ENCODE data around the gene EPHA10. TPM values are rescaled to one million over a fixed set of nuclear protein-coding genes. Genes with fewer than 3 reads are reported as not detected.

The EPHA10 gene
- total RNA-seq, 2 experiments from 2014 or later: 0.48 to 0.92 TPM

DNA sequence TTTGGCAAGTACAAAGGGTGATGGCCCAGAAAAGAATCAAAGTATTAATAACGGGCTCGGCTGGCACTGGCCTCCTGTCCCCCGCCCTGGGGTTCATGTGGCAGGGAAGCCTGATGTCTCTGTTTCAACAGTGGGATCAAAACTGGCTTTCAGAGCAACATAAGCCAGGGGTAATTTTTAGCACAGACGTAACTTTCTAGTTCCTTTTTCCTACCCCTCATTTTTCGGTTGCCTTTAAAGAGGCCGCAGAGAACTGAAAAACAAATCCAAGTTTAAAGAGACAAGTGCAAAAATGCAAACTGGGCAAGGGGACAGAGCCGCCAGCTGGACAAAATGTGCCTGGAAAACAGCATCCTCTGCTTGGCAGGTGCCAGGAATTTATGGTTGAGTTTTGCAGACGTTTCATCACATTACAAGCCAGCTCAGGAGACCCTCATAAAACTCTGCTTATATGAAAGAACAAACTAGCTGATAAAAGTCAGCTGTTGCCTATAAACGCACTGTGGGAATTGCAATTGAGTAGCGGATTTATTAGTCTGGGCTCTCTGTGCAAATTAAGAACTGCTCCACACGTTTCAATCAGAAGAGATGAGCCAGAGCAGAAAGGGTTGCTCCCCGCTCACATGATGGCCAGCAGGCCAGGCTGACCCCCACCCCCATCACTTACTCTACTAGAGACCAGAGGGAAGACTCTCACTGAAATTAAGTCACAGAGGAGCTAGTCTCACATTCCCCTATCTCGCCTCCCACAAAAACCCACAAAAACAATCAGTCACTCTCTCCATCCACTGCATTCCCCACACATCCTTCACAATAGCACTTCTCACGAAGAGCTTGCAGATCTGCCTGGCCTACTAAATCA is 88.4 kb downstream of the EPHA10 start:
- ChIA-PET CTCF (interaction anchor here (1.1 to 16.2 kb wide), 2 partner anchors 75 to 189 kb away, joined by 3 to 220 read pairs; no protein-coding TSS in a partner anchor), POLR2A (interaction anchor here (0.7 kb wide), 1 partner anchor 24 kb away, joined by 3 read pairs; no protein-coding TSS in a partner anchor)
- H3K27ac Mint-ChIP-seq: no peak overlapping the region
- H3K4me3 Mint-ChIP-seq: no peak overlapping the region
- intact Hi-C loops (cut with micrococcal nuclease): no loop called here
- no peaks in the 10 kb centered on the region for H3K36me3 Mint-ChIP-seq
- H3K27me3 Mint-ChIP-seq: peaks cover 1% of the 10 kb centered on the region
- no peak for DNase-seq
- H3K9me3 Mint-ChIP-seq: no peaks in the 10 kb centered on the region
- H3K4me1 Mint-ChIP-seq (ENCODE audit: low read depth): peaks cover 20% of the 10 kb centered on the region

DNA sequence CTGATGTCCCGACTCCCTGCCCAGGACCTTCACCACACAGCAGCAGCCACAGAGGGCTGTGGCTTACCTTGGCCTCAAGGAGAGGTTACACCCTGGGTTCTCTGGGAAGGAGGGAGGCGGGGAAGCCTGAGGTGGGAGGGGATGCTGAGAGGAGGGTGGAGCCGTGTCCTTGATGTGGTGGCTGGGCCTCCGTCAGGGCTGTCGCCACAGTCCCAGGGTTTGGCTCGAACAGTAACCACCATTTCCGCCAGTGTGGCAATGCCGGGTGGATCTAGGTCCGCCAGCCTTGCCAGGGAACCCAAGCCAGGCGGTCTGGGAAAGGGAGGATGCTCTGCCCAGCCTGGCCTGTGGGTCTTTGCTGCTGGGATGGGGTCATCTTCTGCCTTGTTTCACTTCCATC is 91.0 kb downstream of the EPHA10 start:
- intact Hi-C loops (cut with micrococcal nuclease): no loop called here
- H3K27me3 Mint-ChIP-seq: peaks cover 5% of the 10 kb centered on the region
- no peaks in the 10 kb centered on the region for H3K36me3 Mint-ChIP-seq
- POLR2A ChIA-PET: interaction anchor here (1.2 kb wide), 1 partner anchor 9 kb away, joined by 5 read pairs; no protein-coding TSS in a partner anchor
- no peaks in the 10 kb centered on the region for H3K9me3 Mint-ChIP-seq
- peak; percentile 85 for DNase-seq
- CTCF ChIA-PET: interaction anchor here (0.7 to 16.2 kb wide), 4 partner anchors 9 to 72 kb away, joined by 3 to 220 read pairs (median 9); no protein-coding TSS in a partner anchor
- no peak overlapping the region for H3K27ac Mint-ChIP-seq
- peaks cover 20% of the 10 kb centered on the region for H3K4me1 Mint-ChIP-seq (ENCODE audit: low read depth)
- peak overlapping the region; percentile 16 for H3K4me3 Mint-ChIP-seq

DNA sequence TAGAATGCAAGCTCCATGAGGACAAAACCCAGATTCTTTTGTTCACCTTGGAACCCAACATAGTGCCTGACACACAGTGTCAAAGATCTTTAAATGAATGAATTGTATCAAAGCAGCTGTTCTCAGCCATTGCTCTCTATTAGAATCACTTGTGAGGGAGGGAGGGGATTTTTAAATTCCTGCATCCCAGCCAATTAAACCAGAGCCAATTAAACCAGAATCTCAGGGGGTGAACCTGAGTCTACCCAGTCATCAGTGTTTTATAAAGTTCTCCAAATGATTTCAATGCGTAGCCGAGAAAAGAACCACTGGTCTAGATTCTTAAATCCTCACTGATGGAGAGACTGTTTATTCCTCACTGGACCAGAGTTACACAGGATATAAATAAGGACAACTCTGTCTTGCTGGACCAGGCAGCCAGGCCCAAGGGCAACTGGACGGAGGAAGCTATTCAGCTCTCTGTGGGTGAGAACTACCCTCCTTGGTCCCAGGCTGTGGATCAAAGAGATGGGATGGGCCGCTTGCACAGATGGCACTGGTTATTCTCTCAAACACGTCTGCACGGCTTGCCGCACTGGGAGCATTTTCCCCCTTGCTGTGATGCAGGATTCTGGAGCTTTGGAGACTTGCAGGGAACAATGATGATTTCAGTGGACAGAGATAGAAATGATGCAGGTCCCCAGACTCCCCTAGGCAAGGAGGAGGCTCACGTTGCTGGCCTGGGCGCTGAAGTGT is 92.6 kb downstream of the EPHA10 start:
- no peak for DNase-seq
- H3K9me3 Mint-ChIP-seq: no peaks in the 10 kb centered on the region
- ChIA-PET POLR2A (no interaction called here), CTCF (interaction anchor here (16.2 kb wide), 1 partner anchor 70 kb away, joined by 220 read pairs; no protein-coding TSS in a partner anchor)
- peaks cover 20% of the 10 kb centered on the region for H3K4me1 Mint-ChIP-seq (ENCODE audit: low read depth)
- intact Hi-C loops (cut with micrococcal nuclease): no loop called here
- no peak overlapping the region for H3K4me3 Mint-ChIP-seq
- no peaks in the 10 kb centered on the region for H3K36me3 Mint-ChIP-seq
- no peak overlapping the region for H3K27ac Mint-ChIP-seq
- H3K27me3 Mint-ChIP-seq: peaks cover 5% of the 10 kb centered on the region

- H3K27ac Mint-ChIP-seq: no peak overlapping the region
- peaks cover 5% of the 10 kb centered on the region for H3K27me3 Mint-ChIP-seq
- H3K9me3 Mint-ChIP-seq: no peaks in the 10 kb centered on the region
- H3K4me3 Mint-ChIP-seq: no peak overlapping the region
- peaks cover 16% of the 10 kb centered on the region for H3K4me1 Mint-ChIP-seq (ENCODE audit: low read depth)
- DNase-seq: no peak
- intact Hi-C loops (cut with micrococcal nuclease): no loop called here
- no peaks in the 10 kb centered on the region for H3K36me3 Mint-ChIP-seq
- ChIA-PET CTCF (interaction anchor here (16.2 kb wide), 1 partner anchor 69 kb away, joined by 220 read pairs; no protein-coding TSS in a partner anchor), POLR2A (no interaction called here)
These were observed 93.7 kb downstream of the EPHA10 start for GRCh38 chr1:37671261-37671660.

- POLR2A ChIA-PET: no interaction called here
- no peak overlapping the region for H3K27ac Mint-ChIP-seq
- H3K36me3 Mint-ChIP-seq: no peaks in the 10 kb centered on the region
- CTCF ChIA-PET: interaction anchor here (16.2 kb wide), 1 partner anchor 68 kb away, joined by 220 read pairs; no protein-coding TSS in a partner anchor
- peaks cover 9% of the 10 kb centered on the region for H3K27me3 Mint-ChIP-seq
- no peaks in the 10 kb centered on the region for H3K9me3 Mint-ChIP-seq
- intact Hi-C loops (cut with micrococcal nuclease): no loop called here
- no peak for DNase-seq
- peaks cover 15% of the 10 kb centered on the region for H3K4me1 Mint-ChIP-seq (ENCODE audit: low read depth)
- H3K4me3 Mint-ChIP-seq: no peak overlapping the region
These were observed 94.8 kb downstream of the EPHA10 start for GRCh38 chr1:37670133-37670532.

DNA sequence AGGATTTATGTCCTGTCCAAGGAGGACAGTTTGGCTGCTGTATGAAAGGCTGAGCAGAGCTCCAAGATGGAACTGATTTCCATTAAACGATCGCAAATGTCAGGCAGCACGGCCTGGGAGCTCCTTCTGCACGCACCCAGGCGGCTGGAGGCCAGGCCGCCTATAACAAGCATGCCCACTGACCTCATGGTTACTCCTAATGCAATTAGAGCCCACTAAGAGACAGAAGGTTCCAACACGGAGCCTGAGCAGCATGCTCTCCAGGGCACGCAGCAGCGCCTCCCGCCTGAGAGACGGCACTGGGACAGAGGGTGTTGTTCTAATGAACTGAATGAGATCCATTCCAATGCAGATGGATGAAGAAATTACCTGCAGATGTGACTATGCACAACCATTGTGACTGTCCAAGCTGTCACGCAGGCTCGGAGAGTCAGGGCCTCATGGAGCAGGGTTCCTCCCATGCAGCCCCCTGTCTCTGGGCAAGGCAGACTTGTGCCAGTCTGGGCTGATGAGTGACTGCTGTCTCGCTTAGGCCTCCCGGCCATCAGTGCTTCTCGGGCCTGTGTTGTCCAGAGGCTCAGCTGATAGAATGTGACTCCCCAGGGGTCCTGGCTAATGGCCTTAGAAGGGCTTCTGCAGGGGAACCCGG is 97.8 kb downstream of the EPHA10 start:
- no peak overlapping the region for H3K4me3 Mint-ChIP-seq
- no peak overlapping the region for H3K27ac Mint-ChIP-seq
- ChIA-PET POLR2A (interaction anchor here (0.6 kb wide), 1 partner anchor 135 kb away, joined by 3 read pairs; no protein-coding TSS in a partner anchor), CTCF (interaction anchor here (0.9 to 1.1 kb wide), 2 partner anchors 8 to 63 kb away, joined by 3 read pairs; no protein-coding TSS in a partner anchor)
- intact Hi-C loops (cut with micrococcal nuclease): no loop called here
- H3K27me3 Mint-ChIP-seq: peaks cover 9% of the 10 kb centered on the region
- no peaks in the 10 kb centered on the region for H3K36me3 Mint-ChIP-seq
- DNase-seq: no peak
- H3K4me1 Mint-ChIP-seq (ENCODE audit: low read depth): no peaks in the 10 kb centered on the region
- no peaks in the 10 kb centered on the region for H3K9me3 Mint-ChIP-seq

DNA sequence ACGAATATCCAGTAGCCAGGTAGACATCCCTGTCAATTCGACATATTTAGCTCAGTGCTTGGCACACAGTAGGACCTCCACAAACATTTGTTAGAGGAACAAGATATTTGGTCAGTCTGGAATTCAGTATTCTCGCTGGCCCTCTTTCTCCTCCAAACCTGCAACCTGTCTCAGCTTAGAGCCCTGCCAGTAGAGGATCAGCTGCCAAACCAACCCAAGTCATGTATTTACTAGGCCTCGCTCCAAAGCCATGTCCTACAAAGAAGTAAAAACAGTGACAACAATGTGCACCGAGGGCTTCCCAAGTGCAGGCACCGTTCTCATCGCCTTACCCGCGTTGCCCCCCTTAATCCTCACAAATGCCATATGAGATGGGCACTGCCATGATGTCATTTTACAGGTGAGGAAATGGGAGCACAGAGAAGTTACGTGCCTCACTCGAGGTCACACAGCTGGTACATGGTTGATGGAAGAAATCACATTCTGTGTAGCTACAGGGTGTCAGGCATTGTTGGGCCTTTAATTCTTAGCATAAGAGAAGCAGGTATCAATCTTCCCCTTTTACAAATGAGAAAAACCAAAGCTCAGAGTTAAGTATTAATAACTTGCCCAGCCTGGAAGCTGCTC is 98.6 kb downstream of the EPHA10 start:
- H3K27me3 Mint-ChIP-seq: peaks cover 6% of the 10 kb centered on the region
- H3K4me1 Mint-ChIP-seq (ENCODE audit: low read depth): no peaks in the 10 kb centered on the region
- ChIA-PET POLR2A (interaction anchor here (0.6 kb wide), 1 partner anchor 136 kb away, joined by 3 read pairs; no protein-coding TSS in a partner anchor), CTCF (interaction anchor here (0.9 to 1.1 kb wide), 2 partner anchors 9 to 63 kb away, joined by 3 read pairs; no protein-coding TSS in a partner anchor)
- H3K4me3 Mint-ChIP-seq: no peak overlapping the region
- DNase-seq: no peak
- H3K9me3 Mint-ChIP-seq: no peaks in the 10 kb centered on the region
- H3K36me3 Mint-ChIP-seq: no peaks in the 10 kb centered on the region
- no peak overlapping the region for H3K27ac Mint-ChIP-seq
- intact Hi-C loops (cut with micrococcal nuclease): no loop called here

Other genes starting within 250 kb of the EPHA10 start
- gene SNIP1, start 210.8 kb downstream of the EPHA10 start, total RNA-seq: 10 to 100 TPM; 18.1 to 19.0 TPM
- gene DNALI1, start 208.2 kb downstream of the EPHA10 start, total RNA-seq: under 1 TPM in 1 of 2 experiments, not detected in 1; 0.29 TPM
- 10 to 100 TPM; 70.7 to 71.2 TPM for gene GNL2, start 169.2 kb downstream of the EPHA10 start, total RNA-seq
- not detected for gene RSPO1, start 130.2 kb downstream of the EPHA10 start, total RNA-seq
- 10 to 100 TPM; 55.0 to 56.0 TPM for gene CDCA8, start 72.6 kb downstream of the EPHA10 start, total RNA-seq
- gene MANEAL, start 28.7 kb upstream of the EPHA10 start, total RNA-seq: 1 to 10 TPM; 1.5 TPM
- 10 to 100 TPM; 18.1 to 19.7 TPM for gene C1orf122, start 42.7 kb upstream of the EPHA10 start, total RNA-seq
- 10 to 100 TPM; 34.1 to 36.1 TPM for gene YRDC, start 43.1 kb upstream of the EPHA10 start, total RNA-seq
- 10 to 100 TPM; 21.1 to 22.8 TPM for gene MTF1, start 94.5 kb upstream of the EPHA10 start, total RNA-seq
- gene INPP5B, start 181.9 kb upstream of the EPHA10 start, total RNA-seq: 10 to 100 TPM; 24.3 to 24.4 TPM
- gene SF3A3, start 224.9 kb upstream of the EPHA10 start, total RNA-seq: 10 to 100 TPM; 93.5 to 94.4 TPM
- gene FHL3, start 240.4 kb upstream of the EPHA10 start, total RNA-seq: 10 to 100 TPM; 14.4 to 14.7 TPM
- gene UTP11, start 247.6 kb upstream of the EPHA10 start, total RNA-seq: 10 to 100 TPM; 51.2 to 52.3 TPM